ENCODE results near the gene STOX2.

DNA sequence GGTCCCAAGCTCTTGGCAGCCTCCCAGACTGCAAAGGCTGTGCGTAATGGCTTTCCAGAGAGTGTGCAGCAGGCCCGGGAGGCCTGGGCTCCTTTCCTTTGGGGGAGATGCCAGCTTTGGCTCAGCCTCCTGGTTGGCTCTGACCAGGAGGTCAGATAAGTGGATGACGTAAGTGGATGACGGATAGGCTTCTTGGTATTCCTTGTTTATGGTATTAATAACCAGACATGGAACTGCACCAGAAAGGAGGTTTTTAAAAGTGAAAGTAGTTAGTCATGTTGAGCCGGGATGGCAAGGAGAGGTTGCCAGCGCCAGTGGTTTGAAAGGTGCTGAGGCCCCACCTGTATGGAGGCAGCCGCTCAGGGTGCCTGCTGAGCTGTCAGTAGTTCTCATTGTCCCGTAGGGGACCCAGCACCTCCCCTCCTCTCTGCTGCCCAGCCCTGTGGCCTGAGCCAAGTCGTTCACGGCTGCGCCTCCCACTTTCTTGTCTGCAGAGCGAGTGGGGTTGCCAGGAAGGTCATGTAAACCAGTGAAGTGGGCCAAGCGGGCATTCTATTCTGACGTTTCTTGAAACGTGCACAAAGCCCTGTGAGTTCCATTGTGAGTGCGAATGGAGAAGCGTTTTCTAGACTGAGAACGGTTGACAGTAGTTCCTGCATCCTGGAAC lies 28.7 kb upstream of the STOX2 start:
- TF ChIP-seq ARNTL (CRISPR knock-in tag; IDR thresholded peaks at IDR 0.05; ENCODE audit: borderline replicate concordance, low read depth) (no peak), ZFP3 (CRISPR knock-in tag; IDR thresholded peaks at IDR 0.05) (peak; percentile 83), ZC3H10 (CRISPR knock-in tag; IDR thresholded peaks at IDR 0.05) (no peak), ZFP30 (CRISPR knock-in tag; IDR thresholded peaks at IDR 0.05) (no peak), ZNF565 (CRISPR knock-in tag; conservative IDR thresholded peaks at IDR 0.05; ENCODE audit: low read depth) (peak; percentile 42; the same call in 1 of the 2 replicates), PPARA (CRISPR knock-in tag; IDR thresholded peaks at IDR 0.05; ENCODE audit: borderline replicate concordance) (no peak), TOX (CRISPR knock-in tag; IDR thresholded peaks at IDR 0.05; ENCODE audit: borderline replicate concordance) (no peak), BACH2 (CRISPR knock-in tag; IDR thresholded peaks at IDR 0.05; ENCODE audit: borderline replicate concordance) (no peak), ESRRG (CRISPR knock-in tag; IDR thresholded peaks at IDR 0.05) (no peak)
- TF ChIP-seq, protein P1, sequence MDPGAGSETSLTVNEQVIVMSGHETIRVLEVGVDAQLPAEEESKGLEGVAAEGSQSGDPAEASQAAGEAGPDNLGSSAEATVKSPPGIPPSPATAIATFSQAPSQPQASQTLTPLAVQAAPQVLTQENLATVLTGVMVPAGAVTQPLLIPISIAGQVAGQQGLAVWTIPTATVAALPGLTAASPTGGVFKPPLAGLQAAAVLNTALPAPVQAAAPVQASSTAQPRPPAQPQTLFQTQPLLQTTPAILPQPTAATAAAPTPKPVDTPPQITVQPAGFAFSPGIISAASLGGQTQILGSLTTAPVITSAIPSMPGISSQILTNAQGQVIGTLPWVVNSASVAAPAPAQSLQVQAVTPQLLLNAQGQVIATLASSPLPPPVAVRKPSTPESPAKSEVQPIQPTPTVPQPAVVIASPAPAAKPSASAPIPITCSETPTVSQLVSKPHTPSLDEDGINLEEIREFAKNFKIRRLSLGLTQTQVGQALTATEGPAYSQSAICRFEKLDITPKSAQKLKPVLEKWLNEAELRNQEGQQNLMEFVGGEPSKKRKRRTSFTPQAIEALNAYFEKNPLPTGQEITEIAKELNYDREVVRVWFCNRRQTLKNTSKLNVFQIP (CRISPR knock-in tag; IDR thresholded peaks at IDR 0.05; ENCODE audit: borderline replicate concordance, low read depth) = no peak; the same call in 1 of the 2 replicates
- TF ChIP-seq, protein P2, sequence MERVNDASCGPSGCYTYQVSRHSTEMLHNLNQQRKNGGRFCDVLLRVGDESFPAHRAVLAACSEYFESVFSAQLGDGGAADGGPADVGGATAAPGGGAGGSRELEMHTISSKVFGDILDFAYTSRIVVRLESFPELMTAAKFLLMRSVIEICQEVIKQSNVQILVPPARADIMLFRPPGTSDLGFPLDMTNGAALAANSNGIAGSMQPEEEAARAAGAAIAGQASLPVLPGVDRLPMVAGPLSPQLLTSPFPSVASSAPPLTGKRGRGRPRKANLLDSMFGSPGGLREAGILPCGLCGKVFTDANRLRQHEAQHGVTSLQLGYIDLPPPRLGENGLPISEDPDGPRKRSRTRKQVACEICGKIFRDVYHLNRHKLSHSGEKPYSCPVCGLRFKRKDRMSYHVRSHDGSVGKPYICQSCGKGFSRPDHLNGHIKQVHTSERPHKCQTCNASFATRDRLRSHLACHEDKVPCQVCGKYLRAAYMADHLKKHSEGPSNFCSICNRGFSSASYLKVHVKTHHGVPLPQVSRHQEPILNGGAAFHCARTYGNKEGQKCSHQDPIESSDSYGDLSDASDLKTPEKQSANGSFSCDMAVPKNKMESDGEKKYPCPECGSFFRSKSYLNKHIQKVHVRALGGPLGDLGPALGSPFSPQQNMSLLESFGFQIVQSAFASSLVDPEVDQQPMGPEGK (CRISPR knock-in tag; IDR thresholded peaks at IDR 0.05; ENCODE audit: borderline replicate concordance) = no peak

All from SK-N-SH treated with all-trans-retinoic acid at 6 μM for 48 hours (cell line).